Body of pancreas (tissue), 4 donors: ENCODE data around the gene APAF1. TPM values are rescaled to one million over a fixed set of nuclear protein-coding genes. Genes with fewer than 3 reads are reported as not detected.

Experiments
- ATAC-seq: fragments of 150-250 bp; one replicate; pipeline ENCODE4 v1.9.1; 2016
- DNase-seq, 4 donors: peaks; one replicate each; pipeline ENCODE4 v3.0.0-alpha.2; 2019
- H3K27ac ChIP-seq, 4 donors: fragments of 200-600 bp; sonication (generic); 1 replicate in 3 of 4; 2 replicates in 1 of 4; pipeline versions ENCODE4 v1.5.1 to v1.6.1; 2016 to 2019; ENCODE audit warnings: mild to moderate bottlenecking in 1 of 4, mixed read lengths in 1 of 4, moderate library complexity in 1 of 4
- H3K27me3 ChIP-seq, 2 donors: fragments of 200-600 bp; sonication (generic); one replicate each; pipeline ENCODE4 v1.6.0; 2016; ENCODE audit warnings: mild to moderate bottlenecking in 1 of 2
- H3K36me3 ChIP-seq, 2 donors: fragments of 200-600 bp; sonication (generic); replicated peaks in 1 of 2; 2 replicates each; pipeline ENCODE4 v1.5.1; 2016; ENCODE audit warnings: low read depth in 2 of 2; ENCODE audit not compliant: insufficient read depth in 1 of 2
- H3K4me1 ChIP-seq: fragments of 200-600 bp; sonication (generic); one replicate; pipeline ENCODE4 v1.6.0; 2016
- H3K4me3 ChIP-seq, 2 donors: fragments of 200-600 bp; sonication (generic); 1 replicate in 1 of 2; 2 replicates in 1 of 2; pipeline ENCODE4 v1.5.1; 2016 to 2019
- H3K9me3 ChIP-seq, 3 donors: fragments of 200-600 bp; sonication (generic); 1 replicate in 2 of 3; 2 replicates in 1 of 3; pipeline ENCODE4 v1.5.1; 2016
- POLR2A ChIP-seq, 3 donors: fragments of 450-650 bp; IDR thresholded peaks; one replicate each; pipeline ENCODE4 v1.6.1; 2016; ENCODE audit warnings: antibody characterized with exemption in 3 of 3, mild to moderate bottlenecking in 2 of 3
- WGBS, 2 donors: methylation state at CpG; one replicate each; pipeline ENCODE4 v1.1.5; 2017; 5-methylcytosine and 5-hydroxymethylcytosine counted together
- intact Hi-C: fragments of 100-400 bp; cut with DNase I; formaldehyde crosslinking; loops from one replicate; pipeline ENCODE4 v1.15.1; 2023
- total RNA-seq, 2 donors: library from RNA; depleted of rRNA; stranded (reverse); fragments of >200 nt; gene quantifications; one replicate each; pipeline ENCODE4 v1.1.0, GENCODE V29; 2016
- TF ChIP-seq, protein P1 (sequence below), 7 experiments: fragments of 450-650 bp in 4 of 7; fragments of 200-600 bp in 3 of 7; sonication (generic) in 3 of 7; IDR thresholded peaks; one replicate each; pipeline ENCODE4 v1.5.1; 2016 to 2019; ENCODE audit warnings: antibody characterized with exemption in 7 of 7

Gene APAF1
- total RNA-seq, 2 donors from 2014 or later: 5.9 to 12.2 TPM

GRCh38 chr12:98743362-98743953 is 98.4 kb downstream of the APAF1 start:
- H3K27me3 ChIP-seq: peaks cover 0 to 7% of the 10 kb centered on the region in 2 donors
- TF ChIP-seq, protein P1, sequence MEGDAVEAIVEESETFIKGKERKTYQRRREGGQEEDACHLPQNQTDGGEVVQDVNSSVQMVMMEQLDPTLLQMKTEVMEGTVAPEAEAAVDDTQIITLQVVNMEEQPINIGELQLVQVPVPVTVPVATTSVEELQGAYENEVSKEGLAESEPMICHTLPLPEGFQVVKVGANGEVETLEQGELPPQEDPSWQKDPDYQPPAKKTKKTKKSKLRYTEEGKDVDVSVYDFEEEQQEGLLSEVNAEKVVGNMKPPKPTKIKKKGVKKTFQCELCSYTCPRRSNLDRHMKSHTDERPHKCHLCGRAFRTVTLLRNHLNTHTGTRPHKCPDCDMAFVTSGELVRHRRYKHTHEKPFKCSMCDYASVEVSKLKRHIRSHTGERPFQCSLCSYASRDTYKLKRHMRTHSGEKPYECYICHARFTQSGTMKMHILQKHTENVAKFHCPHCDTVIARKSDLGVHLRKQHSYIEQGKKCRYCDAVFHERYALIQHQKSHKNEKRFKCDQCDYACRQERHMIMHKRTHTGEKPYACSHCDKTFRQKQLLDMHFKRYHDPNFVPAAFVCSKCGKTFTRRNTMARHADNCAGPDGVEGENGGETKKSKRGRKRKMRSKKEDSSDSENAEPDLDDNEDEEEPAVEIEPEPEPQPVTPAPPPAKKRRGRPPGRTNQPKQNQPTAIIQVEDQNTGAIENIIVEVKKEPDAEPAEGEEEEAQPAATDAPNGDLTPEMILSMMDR (IDR thresholded peaks at IDR 0.05): peak; percentile 19 to 48 (median 39)
- TF ChIP-seq POLR2A (IDR thresholded peaks at IDR 0.05): no peak
- 26 to 31% methylated on average over 4 of the region's 4 CpGs for WGBS, 2 donors
- intact Hi-C loops: no loop called here
- no peak overlapping the region for H3K27ac ChIP-seq
- ATAC-seq (no peak), DNase-seq (peak in 3 of 4 donors; percentile 18 to 51 (median 25))
- no peaks in the 10 kb centered on the region for H3K36me3 ChIP-seq
- peaks cover 9% of the 10 kb centered on the region for H3K4me1 ChIP-seq
- H3K9me3 ChIP-seq: no peaks in the 10 kb centered on the region
- H3K4me3 ChIP-seq: no peak overlapping the region

DNA sequence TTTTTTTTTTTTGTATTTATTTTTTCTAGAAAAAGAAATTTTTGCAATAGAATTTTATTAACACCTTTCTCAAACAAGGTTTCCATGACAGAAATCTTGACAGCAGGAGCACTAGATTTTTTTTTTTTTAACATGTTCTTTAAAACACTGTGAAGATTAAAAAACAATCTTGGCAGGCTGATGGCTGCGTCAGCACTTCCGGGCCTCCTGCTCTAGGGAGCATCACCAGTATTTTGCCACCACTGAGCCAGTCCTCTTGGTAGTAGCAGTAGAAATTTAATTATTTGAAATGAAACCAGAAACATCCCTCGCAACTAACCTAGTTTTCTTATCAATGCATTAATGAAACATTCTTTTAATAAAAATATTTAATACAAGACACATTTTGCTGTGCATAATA is 99.6 kb downstream of the APAF1 start:
- intact Hi-C loops: no loop called here
- Histone ChIP-seq H3K4me3 (no peak overlapping the region), H3K27me3 (peaks cover 0 to 7% of the 10 kb centered on the region in 2 donors), H3K27ac (no peak overlapping the region), H3K36me3 (no peaks in the 10 kb centered on the region), H3K4me1 (peaks cover 9% of the 10 kb centered on the region), H3K9me3 (no peaks in the 10 kb centered on the region)
- DNase-seq: no peak
- no peak for TF ChIP-seq POLR2A (IDR thresholded peaks at IDR 0.05)
- TF ChIP-seq, protein P1 (IDR thresholded peaks at IDR 0.05): no peak
- WGBS, 2 donors: 90 to 93% methylated on average over 3 of the region's 3 CpGs
- ATAC-seq: no peak

- Histone ChIP-seq H3K9me3 (no peaks in the 10 kb centered on the region), H3K36me3 (no peaks in the 10 kb centered on the region), H3K4me3 (peak overlapping the region in 1 of 2 donors; percentile 27), H3K27ac (no peak overlapping the region), H3K4me1 (peaks cover 9% of the 10 kb centered on the region), H3K27me3 (peaks cover 0 to 7% of the 10 kb centered on the region in 2 donors)
- DNase-seq: peak in 2 of 4 donors; percentile 14 to 30
- TF ChIP-seq, protein P1 (IDR thresholded peaks at IDR 0.05): no peak
- no peak for TF ChIP-seq POLR2A (IDR thresholded peaks at IDR 0.05)
- WGBS, 2 donors: 11 to 32% methylated on average over 37 to 54 of the region's 54 CpGs
- peak; percentile 27 for ATAC-seq
- intact Hi-C loops: no loop called here
Observed at GRCh38 chr12:98745578-98746391, 100.7 kb downstream of the APAF1 start.

DNA sequence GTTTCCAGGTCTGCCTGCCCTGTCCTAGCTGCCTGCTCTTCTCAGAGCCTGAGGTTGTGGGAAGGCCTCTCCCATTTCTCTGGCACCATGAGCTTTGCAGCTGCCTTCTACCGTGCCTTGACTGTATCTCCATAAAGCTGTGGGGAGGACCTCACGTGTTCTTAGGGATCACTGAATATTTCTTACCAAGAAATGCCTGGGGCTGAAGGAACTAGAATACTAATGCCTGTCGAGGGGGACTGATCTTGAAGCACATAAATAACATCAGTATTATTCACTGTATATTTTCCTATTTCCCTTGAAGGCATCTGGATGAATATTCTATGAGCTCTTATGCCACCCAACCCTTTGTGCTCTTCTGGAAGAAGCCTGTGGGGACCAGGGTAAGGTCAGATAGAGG is 103.4 kb downstream of the APAF1 start:
- intact Hi-C loops: no loop called here
- 75 to 90% methylated on average over 3 of the region's 3 CpGs for WGBS, 2 donors
- DNase-seq: no peak
- peaks cover 0 to 7% of the 10 kb centered on the region in 2 donors for H3K27me3 ChIP-seq
- no peak overlapping the region for H3K4me3 ChIP-seq
- TF ChIP-seq POLR2A (IDR thresholded peaks at IDR 0.05): no peak
- TF ChIP-seq, protein P1 (IDR thresholded peaks at IDR 0.05): no peak
- no peaks in the 10 kb centered on the region for H3K36me3 ChIP-seq
- H3K9me3 ChIP-seq: no peaks in the 10 kb centered on the region
- H3K27ac ChIP-seq: no peak overlapping the region
- H3K4me1 ChIP-seq: peaks cover 9% of the 10 kb centered on the region
- ATAC-seq: no peak
